ENCODE data around the gene FBXW8.

The FBXW8 gene

DNA sequence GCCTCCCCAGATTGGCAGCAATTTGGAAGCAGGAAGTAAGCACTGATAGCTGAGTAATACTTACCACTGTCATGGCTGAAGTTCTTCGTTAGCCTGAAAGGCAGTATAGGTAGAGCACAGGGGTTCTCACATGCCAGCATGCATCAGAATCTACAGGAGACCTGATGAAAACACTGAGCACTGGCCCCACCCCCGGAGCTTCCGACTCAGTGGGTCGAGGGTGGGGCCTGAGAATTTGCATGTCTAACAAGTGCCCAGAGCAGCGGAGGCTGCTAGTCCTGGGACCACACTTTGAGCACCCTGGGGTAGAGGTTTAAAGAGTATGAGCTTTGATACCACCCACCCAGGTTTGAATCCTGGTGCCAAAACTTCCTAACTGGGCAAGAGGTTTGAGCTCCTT lies 89.6 kb downstream of the FBXW8 start:
- TF ChIP-seq, protein P1, sequence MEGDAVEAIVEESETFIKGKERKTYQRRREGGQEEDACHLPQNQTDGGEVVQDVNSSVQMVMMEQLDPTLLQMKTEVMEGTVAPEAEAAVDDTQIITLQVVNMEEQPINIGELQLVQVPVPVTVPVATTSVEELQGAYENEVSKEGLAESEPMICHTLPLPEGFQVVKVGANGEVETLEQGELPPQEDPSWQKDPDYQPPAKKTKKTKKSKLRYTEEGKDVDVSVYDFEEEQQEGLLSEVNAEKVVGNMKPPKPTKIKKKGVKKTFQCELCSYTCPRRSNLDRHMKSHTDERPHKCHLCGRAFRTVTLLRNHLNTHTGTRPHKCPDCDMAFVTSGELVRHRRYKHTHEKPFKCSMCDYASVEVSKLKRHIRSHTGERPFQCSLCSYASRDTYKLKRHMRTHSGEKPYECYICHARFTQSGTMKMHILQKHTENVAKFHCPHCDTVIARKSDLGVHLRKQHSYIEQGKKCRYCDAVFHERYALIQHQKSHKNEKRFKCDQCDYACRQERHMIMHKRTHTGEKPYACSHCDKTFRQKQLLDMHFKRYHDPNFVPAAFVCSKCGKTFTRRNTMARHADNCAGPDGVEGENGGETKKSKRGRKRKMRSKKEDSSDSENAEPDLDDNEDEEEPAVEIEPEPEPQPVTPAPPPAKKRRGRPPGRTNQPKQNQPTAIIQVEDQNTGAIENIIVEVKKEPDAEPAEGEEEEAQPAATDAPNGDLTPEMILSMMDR (IDR thresholded peaks at IDR 0.05; ENCODE audit: low read depth, low read length): no peak
- DNase-seq (ENCODE audit: extremely low read depth, low read depth): no peak

DNA sequence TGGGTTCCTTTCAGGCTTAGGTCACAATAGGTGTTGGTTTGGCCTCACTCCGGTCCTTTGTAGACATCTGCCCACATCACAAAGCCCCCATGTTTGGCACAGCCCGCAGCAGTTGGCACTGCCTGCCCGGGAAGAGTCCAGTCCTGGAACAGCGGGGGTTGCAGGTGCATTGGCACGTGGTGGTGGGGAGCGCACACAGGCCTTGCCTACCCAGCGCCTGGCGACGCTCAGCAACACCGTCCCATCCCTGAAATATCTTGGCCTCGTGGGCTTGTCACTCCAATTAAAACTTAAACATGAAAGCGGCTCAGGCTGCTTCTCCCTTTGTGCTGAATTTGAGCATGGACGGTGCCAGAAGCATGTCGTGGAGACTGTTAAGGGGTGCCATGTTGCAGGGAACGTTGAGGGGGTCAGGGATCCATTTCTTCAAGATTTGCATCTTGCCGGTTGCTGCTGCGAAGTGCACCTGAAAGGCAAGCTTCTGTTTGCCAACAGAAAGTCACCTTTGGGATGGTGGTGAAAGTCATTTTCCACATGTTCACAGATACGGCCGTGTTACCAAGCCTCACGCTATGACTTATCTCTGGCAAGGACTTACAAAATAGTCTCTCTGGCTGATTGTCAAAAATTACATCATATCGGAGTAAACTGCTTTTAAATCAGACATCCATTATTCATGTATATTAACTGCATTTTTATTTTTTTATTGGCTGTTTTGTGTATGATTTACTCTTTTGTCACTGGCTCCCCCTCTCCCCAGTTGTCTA lies 91.5 kb downstream of the FBXW8 start:
- no peak for DNase-seq (ENCODE audit: extremely low read depth, low read depth)
- TF ChIP-seq, protein P1 (IDR thresholded peaks at IDR 0.05; ENCODE audit: low read depth, low read length): no peak

DNA sequence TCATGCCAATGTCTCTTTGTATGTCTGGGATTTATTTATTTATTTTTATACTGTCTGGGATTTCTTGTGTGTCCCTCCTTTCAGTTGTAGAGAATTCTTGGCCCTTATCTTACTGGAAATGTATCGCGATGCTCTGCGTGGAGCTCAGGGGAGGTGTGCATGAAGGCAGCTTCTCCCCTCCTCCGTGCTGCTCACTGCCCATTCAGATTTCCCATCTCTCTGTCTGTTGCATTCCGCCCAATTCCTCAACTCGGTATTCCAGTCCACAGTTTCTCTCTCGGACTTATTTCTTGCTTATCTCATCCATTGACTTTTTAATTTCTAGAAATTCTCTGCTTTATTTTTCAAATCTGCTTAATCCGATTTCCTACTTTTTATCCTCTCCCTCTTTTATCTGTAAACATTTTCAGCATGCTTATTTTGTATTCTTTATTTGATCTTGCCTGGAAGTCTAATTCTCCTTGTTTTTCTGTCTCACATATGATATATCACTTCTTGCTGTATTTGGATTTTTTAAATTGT lies 93.2 kb downstream of the FBXW8 start:
- no peak for DNase-seq (ENCODE audit: extremely low read depth, low read depth)
- TF ChIP-seq, protein P1 (IDR thresholded peaks at IDR 0.05; ENCODE audit: low read depth, low read length): no peak

DNA sequence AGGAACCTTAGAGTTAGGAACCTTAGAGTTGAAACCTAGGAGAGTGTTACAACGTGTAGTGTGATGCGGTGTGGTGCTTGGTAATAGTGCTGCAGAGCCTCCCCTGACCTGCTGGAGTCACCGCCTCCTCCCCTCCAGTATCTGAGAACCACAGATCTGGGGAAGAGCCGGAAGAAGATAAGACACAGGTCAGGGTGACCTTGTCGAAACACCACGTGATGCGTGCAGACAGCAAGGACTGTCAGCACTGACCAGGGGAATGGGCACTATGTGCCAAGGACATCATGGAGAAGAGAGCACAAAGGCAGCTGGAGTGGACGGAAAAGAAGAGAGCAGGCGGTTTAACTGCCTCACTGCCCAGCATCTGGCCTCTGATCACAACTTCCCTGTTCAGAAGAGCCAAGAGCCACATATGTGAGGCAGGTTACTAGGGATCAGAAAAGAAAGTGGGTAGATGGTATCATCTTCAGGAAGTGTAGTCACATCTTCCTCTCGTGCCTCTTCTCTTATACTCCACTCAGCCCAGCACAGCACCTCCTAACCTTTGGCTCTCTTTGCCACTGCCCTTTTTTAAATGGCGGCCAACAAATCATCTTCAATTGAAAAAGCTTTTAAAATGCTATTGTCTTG lies 94.8 kb downstream of the FBXW8 start:
- TF ChIP-seq, protein P1 (IDR thresholded peaks at IDR 0.05; ENCODE audit: low read depth, low read length): no peak
- no peak for DNase-seq (ENCODE audit: extremely low read depth, low read depth)

DNA sequence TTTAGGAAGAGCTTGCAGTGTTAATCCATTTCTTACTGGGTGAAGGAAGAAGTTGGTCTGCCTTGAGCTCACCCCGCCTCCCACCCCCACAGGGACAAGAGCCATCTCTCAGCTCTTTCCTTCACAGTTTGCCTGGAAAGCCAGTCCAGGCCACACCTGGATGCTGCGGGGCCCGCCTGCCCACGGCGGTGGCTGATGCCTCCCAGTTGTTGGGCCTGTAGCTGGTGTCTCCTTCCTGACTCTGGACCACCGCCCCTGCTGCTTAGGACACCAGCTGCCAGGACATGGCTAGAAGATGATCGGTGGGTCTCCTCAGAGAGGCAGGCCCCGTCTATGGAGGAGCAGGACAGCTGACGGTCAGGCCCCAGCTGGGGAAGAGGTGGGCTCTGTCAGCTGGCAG lies 95.6 kb downstream of the FBXW8 start:
- TF ChIP-seq, protein P1 (IDR thresholded peaks at IDR 0.05; ENCODE audit: low read depth, low read length): no peak
- no peak for DNase-seq (ENCODE audit: extremely low read depth, low read depth)

DNA sequence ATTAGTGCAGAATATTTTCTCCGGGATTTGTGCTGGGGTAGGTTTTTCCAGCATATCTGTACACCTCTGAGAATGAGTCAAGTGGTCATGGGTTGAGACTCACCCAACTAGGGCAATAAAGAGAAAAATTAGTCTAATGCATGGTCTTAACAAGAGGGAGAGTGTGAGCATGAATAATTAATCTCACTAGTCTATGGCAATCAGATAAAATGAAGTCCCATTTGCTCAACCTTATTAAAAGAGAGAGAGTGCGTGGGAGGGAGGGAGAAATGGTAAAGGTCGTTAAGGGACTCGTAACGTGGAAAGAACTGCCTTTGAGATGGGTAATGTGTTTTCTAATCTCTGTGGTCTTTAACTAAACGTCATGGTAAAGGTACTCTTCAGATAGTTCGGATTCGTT lies 96.8 kb downstream of the FBXW8 start:
- DNase-seq (ENCODE audit: extremely low read depth, low read depth): no peak
- TF ChIP-seq, protein P1 (IDR thresholded peaks at IDR 0.05; ENCODE audit: low read depth, low read length): no peak

DNA sequence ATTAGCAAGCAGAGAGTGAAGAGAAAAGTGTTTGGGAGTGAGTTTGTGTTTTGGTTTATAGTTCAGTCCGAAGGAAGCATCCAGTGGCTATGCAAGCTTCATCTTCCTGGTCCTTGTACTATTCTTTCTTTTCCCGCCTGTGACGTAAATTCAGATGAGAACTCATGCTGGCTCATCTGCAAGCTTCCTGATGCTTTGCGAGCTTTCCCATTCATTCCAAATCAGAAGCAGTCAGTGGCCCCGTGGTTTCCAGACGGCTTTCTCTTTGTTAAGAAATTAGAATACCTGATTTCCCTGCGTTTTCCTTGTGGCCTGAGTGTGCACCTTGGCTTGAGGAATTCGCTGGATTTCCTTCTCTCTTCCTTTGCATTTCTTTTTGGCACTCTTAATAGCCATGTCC lies 99.0 kb downstream of the FBXW8 start:
- DNase-seq (ENCODE audit: extremely low read depth, low read depth): no peak
- TF ChIP-seq, protein P1 (IDR thresholded peaks at IDR 0.05; ENCODE audit: low read depth, low read length): no peak
